NCI-H774 (cell line): ENCODE measurements around the gene SLC48A1.
A peak's percentile ranks its signal among the peaks of the same experiment; 100 is the strongest.

ENCODE experiments used
- DNase-seq: peaks from one replicate; lab custom pipeline; 2025; lab: John Stamatoyannopoulos, UW

SLC48A1 gene

GRCh38 chr12:47757840-47758583, 15.0 kb upstream of the SLC48A1 start:
- no peak for DNase-seq

- DNase-seq = no peak
Observed at GRCh38 chr12:47758584-47758833, 14.5 kb upstream of the SLC48A1 start.

- peak; percentile 63 for DNase-seq
Observed at GRCh38 chr12:47758834-47759690, 14.0 kb upstream of the SLC48A1 start, which contains the start of gene RAPGEF3. Gene RAPGEF3, minus strand, starts transcription at chr12:47758880. Its CDS starts 324 bp downstream, at chr12:47758556.

GRCh38 chr12:47762850-47763465, 10.1 kb upstream of the SLC48A1 start:
- no peak for DNase-seq

- no peak for DNase-seq
Observed at GRCh38 chr12:47763481-47764346, 9.3 kb upstream of the SLC48A1 start.

GRCh38 chr12:47766502-47767215, 6.4 kb upstream of the SLC48A1 start:
- no peak for DNase-seq

- DNase-seq = peak; percentile 46
Observed at GRCh38 chr12:47767216-47767724, 5.8 kb upstream of the SLC48A1 start.

- DNase-seq = no peak
Observed at GRCh38 chr12:47768323-47768811, 4.7 kb upstream of the SLC48A1 start.

- no peak for DNase-seq
Observed at GRCh38 chr12:47769234-47770085, 3.6 kb upstream of the SLC48A1 start.

GRCh38 chr12:47770086-47770726, 2.8 kb upstream of the SLC48A1 start:
- no peak for DNase-seq

GRCh38 chr12:47771304-47771703, 1.7 kb upstream of the SLC48A1 start:
- DNase-seq = no peak

- no peak for DNase-seq
Observed at GRCh38 chr12:47772094-47772660, 861 bp upstream of the SLC48A1 start.

GRCh38 chr12:47772738-47773061, 338 bp upstream of the SLC48A1 start:
- no peak for DNase-seq

- no peak for DNase-seq
Observed at GRCh38 chr12:47773858-47774580, 981 bp downstream of the SLC48A1 start.

- no peak for DNase-seq
Observed at GRCh38 chr12:47774663-47775062, 1.6 kb downstream of the SLC48A1 start.

GRCh38 chr12:47775100-47775911, 2.3 kb downstream of the SLC48A1 start:
- no peak for DNase-seq

GRCh38 chr12:47776471-47777143, 3.6 kb downstream of the SLC48A1 start:
- no peak for DNase-seq
